Endothelial cell of umbilical vein (primary cell): ENCODE data around the gene BOLL. TPM values are rescaled to one million over a fixed set of nuclear protein-coding genes. Genes with fewer than 3 reads are reported as not detected.
A peak's percentile ranks its signal among the peaks of the same experiment; 100 is the strongest.
"Not testable (repeated sequence)": the region's sequence is repeated elsewhere in the genome, so short reads cannot be mapped to it uniquely, and the experiment has no call there.

ENCODE experiments used
- BruUV-seq: library from RNA; stranded (reverse); fragments of 400-500 nt; replicated peaks from 2 replicates; lab custom pipeline; 2021; lab: Mats Ljungman, UMichigan
- CTCF ChIA-PET: fragments of 300-600, 350-600 bp; sonication (Branson Sonifier 250); formaldehyde crosslinking; loops from one replicate; lab custom pipeline; 2021; ENCODE audit warnings: antibody characterized with exemption, inconsistent platforms; lab: Charles Lee
- POLR2A ChIA-PET: fragments of 300-600, 350-600 bp; sonication (Branson Sonifier 250); formaldehyde crosslinking; loops from one replicate; lab custom pipeline; 2021; ENCODE audit warnings: antibody characterized with exemption, inconsistent platforms; lab: Charles Lee
- DNase-seq: peaks from one replicate; pipeline ENCODE4 v3.0.0-alpha.2; 2011; ENCODE audit warnings: low read depth, low spot score
- FAIRE-seq: peaks from 2 replicates; lab custom pipeline; 2011; peaks lifted over from hg19 to GRCh38; lab: Jason Lieb, UNC
- H2AFZ ChIP-seq: 2 replicates; pipeline ENCODE4 v1.6.0; 2012; ENCODE audit warnings: low read depth, low read length, control low read depth, inconsistent platforms
- H3K27ac ChIP-seq: 2 replicates; pipeline ENCODE4 v1.5.1; 2011; ENCODE audit warnings: low read depth, mild to moderate bottlenecking, control low read depth, low read length, moderate library complexity; ENCODE audit not compliant: insufficient read depth
- H3K27me3 ChIP-seq, 2 experiments: 2 replicates each; pipeline versions ENCODE4 v1.6.0 to v1.6.1; 2011; ENCODE audit warnings: low read length in 2 of 2, mixed read lengths in 1 of 2; ENCODE audit not compliant: control insufficient read depth in 2 of 2, insufficient read depth in 2 of 2
- H3K36me3 ChIP-seq, 2 experiments: 2 replicates in 1 of 2; 3 replicates in 1 of 2; pipeline ENCODE4 v1.5.1; 2011; ENCODE audit warnings: low read length in 2 of 2, mild to moderate bottlenecking in 1 of 2, moderate library complexity in 1 of 2; ENCODE audit not compliant: control insufficient read depth in 2 of 2, insufficient read depth in 2 of 2; ENCODE audit errors: extremely low read depth in 1 of 2
- H3K4me1 ChIP-seq: 3 replicates; pipeline ENCODE4 v1.5.1; 2011; ENCODE audit warnings: mild to moderate bottlenecking, low read length; ENCODE audit not compliant: control insufficient read depth, insufficient read depth; ENCODE audit errors: extremely low read depth
- H3K4me2 ChIP-seq: 2 replicates; pipeline ENCODE4 v1.6.1; 2011; ENCODE audit warnings: low read length, control low read depth, mixed read lengths; ENCODE audit not compliant: insufficient read depth
- H3K4me3 ChIP-seq, 3 experiments: fragments of 200-600 bp in 1 of 3; sonication (generic), shearing (Covaris generic) in 1 of 3; replicated peaks in 1 of 3; 2 replicates each; pipeline ENCODE4 v1.5.1; 2011 to 2016; ENCODE audit warnings: control low read depth in 3 of 3, low read length in 3 of 3, mild to moderate bottlenecking in 2 of 3, inconsistent platforms in 1 of 3, low read depth in 1 of 3, moderate library complexity in 1 of 3; ENCODE audit not compliant: insufficient read depth in 1 of 3
- H3K79me2 ChIP-seq: 2 replicates; pipeline ENCODE4 v1.6.0; 2012; ENCODE audit warnings: low read length, inconsistent platforms; ENCODE audit not compliant: control insufficient read depth, insufficient read depth
- H3K9ac ChIP-seq: replicated peaks from 2 replicates; pipeline ENCODE3; 2011; ENCODE audit warnings: low read length, control low read depth; ENCODE audit not compliant: insufficient read depth; ENCODE audit errors: extremely low read depth
- H3K9me1 ChIP-seq: replicated peaks from 3 replicates; pipeline ENCODE4 v1.6.0; 2011; ENCODE audit warnings: mild to moderate bottlenecking, low read length; ENCODE audit not compliant: control insufficient read depth, insufficient read depth; ENCODE audit errors: extremely low read depth
- H3K9me3 ChIP-seq: replicated peaks from 2 replicates; pipeline ENCODE4 v1.5.1; 2012; ENCODE audit warnings: low read length, inconsistent platforms; ENCODE audit not compliant: control insufficient read depth, insufficient read depth
- H4K20me1 ChIP-seq: replicated peaks from 2 replicates; pipeline ENCODE3; 2011; ENCODE audit warnings: mild to moderate bottlenecking, low read length; ENCODE audit not compliant: control insufficient read depth, insufficient read depth; ENCODE audit errors: extremely low read depth
- EZH2 ChIP-seq: IDR thresholded peaks from 2 replicates; pipeline ENCODE4 v1.6.1; 2012; ENCODE audit warnings: borderline replicate concordance, low read depth, mild to moderate bottlenecking, moderate library complexity, low read length, inconsistent platforms; ENCODE audit not compliant: severe bottlenecking
- FOS ChIP-seq: IDR thresholded peaks from 2 replicates; pipeline ENCODE4 v1.6.1; 2011; ENCODE audit warnings: mild to moderate bottlenecking, low read length, moderate library complexity, borderline replicate concordance; ENCODE audit not compliant: insufficient read depth
- GATA2 ChIP-seq: IDR thresholded peaks from 2 replicates; pipeline ENCODE4 v1.7.0; 2011; ENCODE audit warnings: low read depth, mild to moderate bottlenecking, moderate library complexity, mixed read lengths, low read length; ENCODE audit not compliant: insufficient read length, insufficient read depth
- JUN ChIP-seq: IDR thresholded peaks from 2 replicates; pipeline ENCODE4 v1.6.1; 2011; ENCODE audit warnings: borderline replicate concordance, low read depth; ENCODE audit not compliant: insufficient read length, insufficient read depth
- MYC ChIP-seq: IDR thresholded peaks from one replicate; pipeline ENCODE4 v1.6.1; 2011; ENCODE audit warnings: mild to moderate bottlenecking, low read depth, low read length
- POLR2A ChIP-seq: IDR thresholded peaks from 2 replicates; pipeline ENCODE4 v1.6.1; 2012; ENCODE audit warnings: low read depth, mild to moderate bottlenecking, control low read depth, low read length
- POLR2AphosphoS5 ChIP-seq: IDR thresholded peaks from 2 replicates; pipeline ENCODE4 v1.6.1; 2012; ENCODE audit warnings: low read depth, mild to moderate bottlenecking, control low read depth, low read length, moderate library complexity; ENCODE audit not compliant: insufficient read depth
- dilution Hi-C: fragments of 300-500 bp; cut with MboI; formaldehyde crosslinking; loops from one replicate; pipeline ENCODE4 v1.15.0; 2019; ENCODE audit warnings: low sequenced_read_pairs; ENCODE audit not compliant: extremely low pct_ligation_motif_present
- intact Hi-C: fragments of 100-400 bp; cut with micrococcal nuclease; formaldehyde crosslinking; loops from one replicate; pipeline ENCODE4 v1.10.0; 2022
- polyA plus RNA-seq, 4 experiments: library from polyadenylated mRNA; depleted of rRNA in 3 of 4; stranded (reverse) in 3 of 4; unstranded in 1 of 4; fragments of >200 nt; gene quantifications; 2 replicates each; pipeline versions ENCODE4 v1.2.1 to v1.2.3, GENCODE V29; 2011 to 2012; ENCODE audit warnings: missing spikeins in 1 of 4
- total RNA-seq: library from RNA; stranded (reverse); gene quantifications from 2 replicates; pipeline ENCODE4 v1.2.3, GENCODE V29; 2021
- TF ChIP-seq, protein P1 (sequence below): IDR thresholded peaks from 2 replicates; pipeline ENCODE4 v1.6.1; 2011; ENCODE audit not compliant: insufficient read depth, insufficient read length
- TF ChIP-seq, protein P2 (sequence below), 2 donors: IDR thresholded peaks; 1 replicate in 1 of 2; 2 replicates in 1 of 2; pipeline ENCODE4 v1.5.1; 2011; ENCODE audit warnings: low read length in 2 of 2, mild to moderate bottlenecking in 2 of 2, moderate library complexity in 2 of 2, control low read depth in 1 of 2, inconsistent platforms in 1 of 2, low read depth in 1 of 2; ENCODE audit not compliant: insufficient read depth in 1 of 2; ENCODE audit errors: extremely low read depth in 1 of 2

BOLL gene
- total and polyA plus RNA-seq, 2 donors (not counting 3 experiments of a cell fraction or from before 2014, with no cell fraction given): not detected

DNA sequence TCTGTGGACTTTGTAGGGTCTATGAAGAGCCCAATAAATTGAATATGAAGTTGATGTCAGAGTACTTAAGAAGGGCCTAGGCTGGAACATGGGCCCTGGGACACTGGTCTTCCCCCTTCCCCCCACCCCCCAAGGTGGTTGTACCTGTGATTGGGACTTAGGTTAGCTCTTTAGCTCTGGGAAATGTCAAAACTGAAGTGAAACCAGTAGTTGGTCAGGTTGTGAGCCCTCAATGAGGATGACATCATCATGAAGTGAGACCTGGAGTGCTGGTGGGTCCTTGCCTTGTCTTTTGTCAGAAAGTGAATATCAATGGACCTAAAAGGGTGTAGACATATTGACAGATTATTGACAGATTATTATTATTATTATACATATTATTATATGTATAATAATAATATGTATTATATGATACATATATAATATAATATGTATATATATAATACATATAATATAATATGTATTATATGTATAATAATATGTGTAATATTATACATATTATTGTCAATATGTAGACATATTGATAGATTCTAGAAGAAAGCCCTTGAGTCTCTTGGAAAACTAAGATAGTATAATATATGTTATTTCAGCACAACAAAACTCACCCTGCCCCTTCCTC is 74.6 kb downstream of the BOLL start:
- TF ChIP-seq, protein P1, sequence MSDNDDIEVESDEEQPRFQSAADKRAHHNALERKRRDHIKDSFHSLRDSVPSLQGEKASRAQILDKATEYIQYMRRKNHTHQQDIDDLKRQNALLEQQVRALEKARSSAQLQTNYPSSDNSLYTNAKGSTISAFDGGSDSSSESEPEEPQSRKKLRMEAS: no peak
- TF ChIP-seq FOS (no peak), POLR2A (no peak), JUN (no peak), POLR2AphosphoS5 (no peak), GATA2 (no peak), MYC (no peak), EZH2 (no peak)
- TF ChIP-seq, protein P2, sequence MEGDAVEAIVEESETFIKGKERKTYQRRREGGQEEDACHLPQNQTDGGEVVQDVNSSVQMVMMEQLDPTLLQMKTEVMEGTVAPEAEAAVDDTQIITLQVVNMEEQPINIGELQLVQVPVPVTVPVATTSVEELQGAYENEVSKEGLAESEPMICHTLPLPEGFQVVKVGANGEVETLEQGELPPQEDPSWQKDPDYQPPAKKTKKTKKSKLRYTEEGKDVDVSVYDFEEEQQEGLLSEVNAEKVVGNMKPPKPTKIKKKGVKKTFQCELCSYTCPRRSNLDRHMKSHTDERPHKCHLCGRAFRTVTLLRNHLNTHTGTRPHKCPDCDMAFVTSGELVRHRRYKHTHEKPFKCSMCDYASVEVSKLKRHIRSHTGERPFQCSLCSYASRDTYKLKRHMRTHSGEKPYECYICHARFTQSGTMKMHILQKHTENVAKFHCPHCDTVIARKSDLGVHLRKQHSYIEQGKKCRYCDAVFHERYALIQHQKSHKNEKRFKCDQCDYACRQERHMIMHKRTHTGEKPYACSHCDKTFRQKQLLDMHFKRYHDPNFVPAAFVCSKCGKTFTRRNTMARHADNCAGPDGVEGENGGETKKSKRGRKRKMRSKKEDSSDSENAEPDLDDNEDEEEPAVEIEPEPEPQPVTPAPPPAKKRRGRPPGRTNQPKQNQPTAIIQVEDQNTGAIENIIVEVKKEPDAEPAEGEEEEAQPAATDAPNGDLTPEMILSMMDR (IDR thresholded peaks at IDR 0.05; ENCODE audit: extremely low read depth in 1 of 2, insufficient read depth in 1 of 2, low read depth in 1 of 2, low read length in 2 of 2): no peak
- no peaks in the 10 kb centered on the region for H4K20me1 ChIP-seq
- no peaks in the 10 kb centered on the region for H3K27me3 ChIP-seq
- ChIA-PET CTCF (no interaction called here), POLR2A (no interaction called here)
- H3K4me1 ChIP-seq: peaks cover 18% of the 10 kb centered on the region
- peaks cover 43% of the 10 kb centered on the region for H3K79me2 ChIP-seq
- no peak for DNase-seq
- no peak for FAIRE-seq
- no peaks in the 10 kb centered on the region for H3K9me3 ChIP-seq
- no peak overlapping the region for H3K9ac ChIP-seq
- dilution Hi-C loops (no loop called here), intact Hi-C loops (loop anchor here (5.0 kb wide), 1 partner anchor 52 kb away; no protein-coding TSS in a partner anchor)
- no peak overlapping the region for H3K27ac ChIP-seq
- H2AFZ ChIP-seq: no peak overlapping the region
- no TSS peak for BruUV-seq
- no peaks in the 10 kb centered on the region for H3K9me1 ChIP-seq
- no peak overlapping the region for H3K4me2 ChIP-seq
- no peak overlapping the region for H3K4me3 ChIP-seq
- H3K36me3 ChIP-seq: no peaks in the 10 kb centered on the region

DNA sequence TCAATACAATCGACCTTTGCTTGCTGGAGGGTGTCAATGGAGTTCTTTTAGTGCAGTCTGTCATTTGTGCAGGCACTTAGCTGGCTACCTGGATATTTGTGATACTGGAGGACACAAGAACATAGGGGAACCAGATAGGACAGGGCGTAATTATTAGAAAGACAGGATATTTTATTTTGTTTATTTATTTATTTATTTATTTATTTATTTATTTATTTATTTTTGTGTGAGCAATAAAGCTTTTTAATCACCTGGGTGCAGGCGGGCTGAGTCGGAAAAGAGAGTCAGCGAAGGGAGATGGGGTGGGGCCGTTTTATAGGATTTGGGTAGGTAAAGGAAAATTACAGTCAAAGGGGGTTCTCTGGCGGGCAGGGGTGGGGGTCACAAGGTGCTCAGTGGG is 76.0 kb downstream of the BOLL start:
- POLR2A ChIA-PET, FAIRE-seq: not testable (repeated sequence)

More for the DNA sequence above, 76.0 kb downstream of the BOLL start:
- H3K4me1 ChIP-seq: peaks cover 22% of the 10 kb centered on the region
- H4K20me1 ChIP-seq, BruUV-seq, dilution Hi-C loops, H2AFZ ChIP-seq, H3K9me3 ChIP-seq, DNase-seq, H3K36me3 ChIP-seq, H3K9ac ChIP-seq, H3K4me3 ChIP-seq, H3K27ac ChIP-seq, H3K27me3 ChIP-seq, H3K9me1 ChIP-seq: not testable (repeated sequence)
- H3K79me2 ChIP-seq: peaks cover 44% of the 10 kb centered on the region
- intact Hi-C loops: loop anchor here (5.0 kb wide), 1 partner anchor 418 kb away; no protein-coding TSS in a partner anchor
- CTCF ChIA-PET: interaction anchor here (1.3 kb wide), 1 partner anchor 70 kb away, joined by 4 read pairs; no protein-coding TSS in a partner anchor
- H3K4me2 ChIP-seq: peak overlapping the region; percentile 63
